ENCODE measurements around the gene TES.

TES gene

DNA sequence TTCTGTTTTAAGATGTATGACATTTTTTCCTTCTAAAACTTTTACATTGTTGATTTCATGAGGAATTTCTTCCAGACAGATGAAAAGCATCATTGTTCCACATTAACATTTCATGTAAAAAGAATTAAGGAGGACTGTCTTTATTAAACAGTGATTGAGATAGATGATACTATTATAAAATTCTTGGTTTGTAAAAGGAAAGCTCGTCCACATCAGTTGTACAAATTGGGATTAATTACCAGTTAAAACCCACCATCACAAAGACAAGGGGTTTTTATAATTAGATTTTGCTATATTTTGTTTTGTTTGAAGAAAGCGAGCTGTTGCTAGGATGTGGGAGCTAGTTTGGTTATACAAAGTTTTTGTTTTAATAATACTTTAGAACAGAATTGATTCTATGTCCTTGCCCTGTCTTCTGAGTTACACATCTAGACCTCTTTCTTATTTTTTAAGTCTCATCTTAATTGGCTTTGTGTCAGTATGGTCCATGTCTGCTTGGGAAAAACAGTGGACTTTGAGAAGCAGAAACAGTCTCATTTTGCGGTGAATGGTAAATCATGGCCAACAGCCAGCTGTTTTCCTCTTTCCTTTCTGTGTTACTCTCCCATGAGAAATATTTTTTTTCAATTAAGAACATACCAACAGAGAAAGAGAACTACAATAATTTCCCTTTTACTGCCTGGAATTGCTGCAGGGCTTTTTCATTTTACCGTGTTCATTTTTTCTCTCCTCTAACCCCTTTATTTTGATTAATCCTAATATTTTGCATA, 3.2 kb downstream of the TES start:
- H3K4me2 ChIP-seq, result peak overlapping the region; percentile 49 to 93 (median 78)
- H3K36me3 ChIP-seq, result no peaks in the 10 kb centered on the region; a peak in 1 of 22 replicates
- H3K4me1 ChIP-seq, result peaks cover 39 to 63% (median 57%) of the 10 kb centered on the region in 10 experiments
- no peaks in the 10 kb centered on the region for H3K27me3 ChIP-seq
- no peaks in the 10 kb centered on the region for H4K20me1 ChIP-seq
- no peak overlapping the region for H3K4me3 ChIP-seq
- no peak overlapping the region for H3K9ac ChIP-seq
- peak overlapping the region in 1 of 11 experiments; percentile 14; a peak in 1 of 22 replicates for H3K27ac ChIP-seq
- H3K9me3 ChIP-seq (replicated peaks in 1 of 11), result peaks cover 10 to 34% (median 18%) of the 10 kb centered on the region in 11 experiments
- TF ChIP-seq Cebpa-rat (IDR thresholded peaks at IDR 0.05), result no peak

DNA sequence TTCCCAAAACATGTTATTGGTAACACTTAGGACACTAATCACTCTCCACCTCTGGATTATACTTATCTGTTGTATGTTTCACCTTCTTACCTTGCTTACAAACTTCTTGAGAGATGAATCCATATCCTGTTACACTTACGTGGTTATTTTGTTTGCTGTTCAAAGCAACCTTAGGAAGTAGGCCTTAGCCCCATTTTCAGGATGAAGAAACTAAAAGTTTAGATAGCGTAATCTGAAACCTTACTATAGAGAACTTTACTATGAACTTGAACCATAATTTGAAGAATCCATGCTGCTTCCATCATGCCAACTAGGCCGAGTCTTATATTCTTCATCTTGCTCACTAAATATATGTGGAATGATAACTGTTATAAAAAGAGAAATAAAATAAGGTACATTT, 4.6 kb downstream of the TES start:
- peaks cover 33 to 53% (median 49%) of the 10 kb centered on the region in 10 experiments for H3K4me1 ChIP-seq
- H3K9me3 ChIP-seq (replicated peaks in 1 of 11), result peaks cover 9 to 29% (median 15%) of the 10 kb centered on the region in 11 experiments
- no peaks in the 10 kb centered on the region for H4K20me1 ChIP-seq

DNA sequence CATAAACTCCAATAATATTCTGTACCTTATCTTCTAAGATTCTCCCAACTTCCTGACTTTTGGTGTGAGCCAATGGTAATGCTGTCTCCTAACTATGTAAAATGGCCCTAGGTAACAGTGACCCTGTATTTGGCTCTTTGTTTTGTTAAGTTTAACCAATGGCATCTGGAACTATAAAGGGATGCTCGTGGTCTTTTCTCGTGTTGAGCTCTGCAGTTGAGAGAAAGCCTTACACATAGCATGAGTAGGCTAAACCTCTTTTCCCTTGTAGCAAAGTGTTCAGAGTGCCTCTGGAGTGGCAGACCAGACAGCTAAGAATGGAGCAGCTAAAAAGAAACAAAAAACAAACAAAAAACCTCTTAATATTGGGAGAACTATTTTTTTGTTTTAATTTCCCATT, 5.2 kb downstream of the TES start:
- TF ChIP-seq Cebpa-rat (IDR thresholded peaks at IDR 0.05), result no peak
- peaks cover 3 to 23% (median 9%) of the 10 kb centered on the region in 11 experiments for H3K9me3 ChIP-seq (replicated peaks in 1 of 11)
- no peaks in the 10 kb centered on the region for H3K27me3 ChIP-seq
- no peak overlapping the region for H3K4me2 ChIP-seq
- no peaks in the 10 kb centered on the region for H4K20me1 ChIP-seq
- H3K36me3 ChIP-seq, result no peaks in the 10 kb centered on the region
- no peak overlapping the region for H3K27ac ChIP-seq
- no peak overlapping the region for H3K9ac ChIP-seq
- H3K4me1 ChIP-seq, result peaks cover 28 to 48% (median 43%) of the 10 kb centered on the region in 10 experiments
- H3K4me3 ChIP-seq, result no peak overlapping the region

More for the DNA sequence above, 4.6 kb downstream of the TES start:
- H3K27ac ChIP-seq, result no peak overlapping the region
- no peak for TF ChIP-seq Cebpa-rat (IDR thresholded peaks at IDR 0.05)
- no peaks in the 10 kb centered on the region; a peak in 1 of 22 replicates for H3K36me3 ChIP-seq
- H3K9ac ChIP-seq, result no peak overlapping the region
- H3K4me3 ChIP-seq, result no peak overlapping the region
- H3K27me3 ChIP-seq, result no peaks in the 10 kb centered on the region
- H3K4me2 ChIP-seq, result peak overlapping the region in 10 of 11 experiments; percentile 49 to 93 (median 80); a peak in 11 of 22 replicates

DNA sequence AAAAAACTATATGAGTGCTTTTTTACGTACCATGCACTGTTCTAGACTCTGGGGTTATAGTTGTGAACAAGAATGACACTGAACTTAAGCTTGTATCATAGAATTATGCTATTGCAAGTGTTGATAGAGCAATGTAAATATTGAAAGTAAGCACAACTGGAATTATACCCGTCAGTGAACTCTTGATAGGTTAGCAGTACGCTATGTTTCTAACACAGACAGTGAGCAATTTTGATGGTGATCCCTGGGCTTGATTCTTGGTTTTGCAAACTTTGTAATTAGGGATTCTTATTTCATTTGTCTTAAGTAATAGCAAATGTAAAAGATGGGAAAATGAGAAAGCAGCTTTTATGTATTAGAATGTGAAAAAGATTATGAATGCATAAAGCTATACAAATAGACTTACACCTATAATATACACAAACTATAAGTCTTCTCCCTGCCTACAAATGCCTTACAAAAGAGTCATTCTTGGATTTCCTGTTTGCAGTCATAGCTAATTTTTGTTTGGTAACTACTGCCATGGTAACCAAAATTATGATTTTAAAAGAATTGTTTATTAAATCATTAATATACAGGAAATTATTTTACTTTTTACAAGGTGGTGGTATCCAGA, 6.7 kb downstream of the TES start:
- no peak overlapping the region for H3K4me2 ChIP-seq
- no peak overlapping the region for H3K27ac ChIP-seq
- no peak overlapping the region for H3K9ac ChIP-seq
- H4K20me1 ChIP-seq, result no peaks in the 10 kb centered on the region
- H3K36me3 ChIP-seq, result no peaks in the 10 kb centered on the region
- H3K9me3 ChIP-seq (replicated peaks in 1 of 11), result peaks cover 0 to 8% (median 0%) of the 10 kb centered on the region in 11 experiments; a peak in 1 of 22 replicates
- no peaks in the 10 kb centered on the region for H3K27me3 ChIP-seq
- no peak for TF ChIP-seq Cebpa-rat (IDR thresholded peaks at IDR 0.05)
- H3K4me1 ChIP-seq, result peaks cover 17 to 35% (median 28%) of the 10 kb centered on the region in 10 experiments
- no peak overlapping the region for H3K4me3 ChIP-seq

DNA sequence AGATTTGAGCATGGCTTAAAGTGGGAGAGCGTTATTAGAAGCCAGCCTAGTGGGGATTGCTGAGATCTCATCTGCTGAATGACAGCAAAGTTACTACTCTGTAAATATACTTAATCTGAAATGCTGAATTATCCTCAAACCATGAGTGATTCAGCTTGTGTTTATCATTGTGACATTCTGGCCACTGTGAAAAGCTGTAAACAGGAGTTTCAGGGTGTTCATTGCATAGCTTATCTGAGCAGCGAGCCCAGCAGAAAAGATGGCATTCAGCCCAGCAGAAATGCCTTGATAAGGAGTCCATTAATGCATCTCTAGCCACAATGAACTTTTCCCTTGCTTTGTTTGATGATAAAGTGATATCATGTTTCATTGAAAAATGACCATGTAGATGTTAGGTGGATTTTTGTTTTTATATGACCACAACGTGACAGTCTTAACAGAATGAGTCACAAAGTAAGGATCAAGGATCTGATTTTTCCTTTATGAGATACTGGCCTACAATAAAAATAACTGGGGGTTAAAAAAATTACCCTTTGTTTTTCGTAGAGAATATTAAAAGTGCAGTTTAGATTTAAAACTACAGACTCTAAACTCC, 7.8 kb downstream of the TES start:
- Histone ChIP-seq H3K9ac (no peak overlapping the region), H3K27ac (no peak overlapping the region), H3K4me1 (peaks cover 13 to 25% (median 17%) of the 10 kb centered on the region in 10 experiments), H3K4me2 (no peak overlapping the region), H3K36me3 (no peaks in the 10 kb centered on the region), H4K20me1 (no peaks in the 10 kb centered on the region), H3K9me3 (replicated peaks in 1 of 11) (no peaks in the 10 kb centered on the region), H3K27me3 (no peaks in the 10 kb centered on the region), H3K4me3 (no peak overlapping the region)
- no peak for TF ChIP-seq Cebpa-rat (IDR thresholded peaks at IDR 0.05)

DNA sequence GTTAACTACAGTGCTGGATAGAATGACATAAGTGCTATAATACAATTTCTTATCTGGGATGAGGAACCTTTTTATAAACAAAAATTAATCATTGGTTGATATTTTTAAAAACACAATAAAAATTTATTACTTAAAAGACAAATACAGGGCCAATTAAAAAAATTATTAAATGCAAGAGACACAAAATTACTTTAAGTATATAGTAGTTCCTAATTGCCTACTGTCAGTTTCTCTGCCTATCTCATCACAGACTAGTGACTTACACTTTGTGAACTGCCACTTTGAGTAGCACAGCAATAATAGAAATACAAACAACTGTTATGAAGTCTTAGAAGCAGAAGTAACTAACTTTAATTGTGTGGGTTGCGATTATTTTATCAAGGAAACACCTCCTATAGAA, 8.4 kb downstream of the TES start:
- Histone ChIP-seq H4K20me1 (no peaks in the 10 kb centered on the region), H3K9ac (no peak overlapping the region), H3K4me1 (peaks cover 8 to 19% (median 11%) of the 10 kb centered on the region in 10 experiments), H3K4me2 (no peak overlapping the region), H3K27ac (no peak overlapping the region), H3K36me3 (no peaks in the 10 kb centered on the region), H3K9me3 (replicated peaks in 1 of 11) (no peaks in the 10 kb centered on the region), H3K4me3 (no peak overlapping the region), H3K27me3 (no peaks in the 10 kb centered on the region)
- no peak for TF ChIP-seq Cebpa-rat (IDR thresholded peaks at IDR 0.05)

DNA sequence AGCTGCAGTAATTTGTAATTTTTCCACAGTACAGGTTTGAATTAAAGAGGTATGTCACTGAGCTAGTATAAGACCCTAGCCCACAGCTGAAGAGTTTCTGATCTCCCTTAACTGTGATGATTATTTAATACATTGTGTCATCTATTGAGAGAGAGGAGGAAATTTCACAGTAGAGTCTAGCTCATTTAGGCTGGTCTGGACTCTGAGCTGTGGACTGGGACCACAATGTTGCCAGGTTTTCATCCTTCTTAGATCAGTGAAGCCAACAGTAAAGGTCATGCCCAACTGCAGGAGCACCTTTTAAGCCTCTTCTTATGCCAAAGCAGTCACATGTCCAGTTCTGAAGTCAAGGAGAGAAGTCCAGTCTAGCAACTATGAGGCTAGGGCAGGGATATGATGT, 8.9 kb downstream of the TES start:
- no peak overlapping the region for H3K27ac ChIP-seq
- H3K4me3 ChIP-seq, result no peak overlapping the region
- no peak overlapping the region for H3K4me2 ChIP-seq
- peaks cover 4 to 13% (median 6%) of the 10 kb centered on the region in 10 experiments for H3K4me1 ChIP-seq
- H3K9me3 ChIP-seq (replicated peaks in 1 of 11), result no peaks in the 10 kb centered on the region
- no peak for TF ChIP-seq Cebpa-rat (IDR thresholded peaks at IDR 0.05)
- no peaks in the 10 kb centered on the region for H4K20me1 ChIP-seq
- no peak overlapping the region for H3K9ac ChIP-seq
- H3K27me3 ChIP-seq, result no peaks in the 10 kb centered on the region
- no peaks in the 10 kb centered on the region for H3K36me3 ChIP-seq

DNA sequence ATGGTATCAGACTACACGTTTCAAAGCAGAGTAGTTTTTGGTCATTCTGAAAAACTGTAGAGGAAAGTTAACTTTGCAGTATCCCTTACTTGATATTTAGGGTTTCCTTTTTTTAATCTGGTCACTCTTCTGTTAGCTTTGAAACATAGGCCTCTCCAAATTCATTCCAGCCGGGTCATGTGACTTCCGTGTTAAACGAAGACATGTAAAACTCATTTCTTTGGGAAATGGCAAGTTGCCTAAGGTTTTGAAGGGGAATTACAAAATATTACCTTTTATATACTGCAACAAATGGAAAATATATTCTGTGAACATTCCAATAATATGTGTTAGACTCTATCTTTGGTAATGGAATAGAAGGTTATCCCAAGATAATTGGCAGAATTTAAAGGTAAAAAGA, 9.5 kb downstream of the TES start:
- Histone ChIP-seq H3K27me3 (no peaks in the 10 kb centered on the region), H3K4me3 (no peak overlapping the region), H3K4me1 (peaks cover 0 to 8% (median under 1%) of the 10 kb centered on the region in 10 experiments; a peak in 10 of 20 replicates), H4K20me1 (no peaks in the 10 kb centered on the region), H3K4me2 (no peak overlapping the region), H3K27ac (no peak overlapping the region), H3K36me3 (no peaks in the 10 kb centered on the region), H3K9me3 (replicated peaks in 1 of 11) (no peaks in the 10 kb centered on the region), H3K9ac (no peak overlapping the region)
- TF ChIP-seq Cebpa-rat (IDR thresholded peaks at IDR 0.05), result no peak

DNA sequence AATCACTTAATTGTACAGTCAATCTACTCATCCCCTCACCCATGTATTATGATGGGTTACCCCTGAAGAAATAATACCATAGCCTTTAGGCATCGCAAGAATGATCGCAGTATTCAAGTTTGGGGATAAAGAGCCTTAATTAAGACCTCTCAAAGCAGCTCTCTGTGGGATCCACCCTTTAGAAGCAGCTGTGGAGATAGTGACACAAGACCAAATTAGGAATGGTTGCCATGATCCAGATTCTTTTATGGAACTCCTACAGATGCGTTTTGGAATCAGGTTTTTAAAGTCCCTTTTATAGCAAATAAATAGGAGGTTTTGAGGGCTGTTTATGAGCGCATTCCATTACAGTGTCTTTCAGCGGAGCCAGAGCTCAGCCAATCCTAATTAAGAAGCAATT, 12.2 kb downstream of the TES start:
- TF ChIP-seq Cebpa-rat (IDR thresholded peaks at IDR 0.05), result no peak
- Histone ChIP-seq H3K9ac (no peak overlapping the region), H3K4me1 (no peaks in the 10 kb centered on the region), H3K9me3 (replicated peaks in 1 of 11) (no peaks in the 10 kb centered on the region), H3K27ac (no peak overlapping the region), H4K20me1 (no peaks in the 10 kb centered on the region), H3K27me3 (no peaks in the 10 kb centered on the region), H3K4me3 (no peak overlapping the region), H3K4me2 (no peak overlapping the region), H3K36me3 (no peaks in the 10 kb centered on the region)

Measured in BLaER1 treated with 17β-estradiol and CSF1 and Interleukin-3, amounts not matched to agents 10 nM and 100 nM (cell line).